ENCODE measurements around the gene NLRP6. TPM values are rescaled to one million over a fixed set of nuclear protein-coding genes. Genes with fewer than 3 reads are reported as not detected.
"Not testable (repeated sequence)": the region's sequence is repeated elsewhere in the genome, so short reads cannot be mapped to it uniquely, and the experiment has no call there.

The NLRP6 gene
- total RNA-seq, 2 experiments from 2014 or later = 0.99 to 1.2 TPM

DNA sequence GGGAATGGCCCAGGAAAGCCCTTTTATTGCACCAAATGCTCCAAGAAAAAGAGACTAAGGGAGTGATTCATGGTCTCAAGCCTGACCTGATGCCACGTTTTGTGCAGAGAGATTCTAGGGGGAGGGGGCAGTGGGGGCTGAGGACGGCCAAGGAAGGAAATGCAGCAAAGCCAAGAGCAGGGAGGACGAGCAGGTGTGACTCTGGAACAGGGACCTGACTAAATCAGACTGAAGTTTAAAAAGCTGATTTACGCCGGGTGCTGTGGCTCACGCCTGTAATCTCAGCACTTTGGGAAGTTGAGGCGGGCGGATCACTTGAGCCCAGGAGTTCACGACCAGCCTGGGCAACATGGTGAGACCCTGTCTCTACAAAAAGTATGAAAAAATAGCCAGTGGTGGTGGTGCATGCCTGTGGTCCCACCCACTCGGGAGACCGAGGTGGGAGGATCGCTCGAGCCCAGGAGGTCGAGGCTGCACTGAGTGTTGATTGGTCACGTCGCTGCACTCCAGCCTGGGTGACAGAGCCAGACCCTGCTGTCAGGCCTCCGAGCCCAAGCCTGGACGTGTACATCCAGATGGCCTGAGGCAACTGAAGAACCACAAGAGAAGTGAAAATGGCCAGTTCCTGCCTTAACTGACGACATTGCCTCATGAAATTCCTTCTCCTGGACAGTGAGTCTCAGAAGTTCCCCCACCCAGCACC lies 53.3 kb downstream of the NLRP6 start:
- CTCF ChIA-PET = no interaction called here
- POLR2A ChIA-PET = no interaction called here
- Mint-ChIP-seq H3K27ac (peak overlapping the region; percentile 28), H3K4me1 (ENCODE audit: low read depth) (peaks cover 49% of the 10 kb centered on the region), H3K4me3 (peak overlapping the region; percentile 29), H3K9me3 (peaks cover 5% of the 10 kb centered on the region), H3K27me3 (no peaks in the 10 kb centered on the region), H3K36me3 (no peaks in the 10 kb centered on the region)
- peak; percentile 27 for DNase-seq
- intact Hi-C loops (cut with micrococcal nuclease) = no loop called here

DNA sequence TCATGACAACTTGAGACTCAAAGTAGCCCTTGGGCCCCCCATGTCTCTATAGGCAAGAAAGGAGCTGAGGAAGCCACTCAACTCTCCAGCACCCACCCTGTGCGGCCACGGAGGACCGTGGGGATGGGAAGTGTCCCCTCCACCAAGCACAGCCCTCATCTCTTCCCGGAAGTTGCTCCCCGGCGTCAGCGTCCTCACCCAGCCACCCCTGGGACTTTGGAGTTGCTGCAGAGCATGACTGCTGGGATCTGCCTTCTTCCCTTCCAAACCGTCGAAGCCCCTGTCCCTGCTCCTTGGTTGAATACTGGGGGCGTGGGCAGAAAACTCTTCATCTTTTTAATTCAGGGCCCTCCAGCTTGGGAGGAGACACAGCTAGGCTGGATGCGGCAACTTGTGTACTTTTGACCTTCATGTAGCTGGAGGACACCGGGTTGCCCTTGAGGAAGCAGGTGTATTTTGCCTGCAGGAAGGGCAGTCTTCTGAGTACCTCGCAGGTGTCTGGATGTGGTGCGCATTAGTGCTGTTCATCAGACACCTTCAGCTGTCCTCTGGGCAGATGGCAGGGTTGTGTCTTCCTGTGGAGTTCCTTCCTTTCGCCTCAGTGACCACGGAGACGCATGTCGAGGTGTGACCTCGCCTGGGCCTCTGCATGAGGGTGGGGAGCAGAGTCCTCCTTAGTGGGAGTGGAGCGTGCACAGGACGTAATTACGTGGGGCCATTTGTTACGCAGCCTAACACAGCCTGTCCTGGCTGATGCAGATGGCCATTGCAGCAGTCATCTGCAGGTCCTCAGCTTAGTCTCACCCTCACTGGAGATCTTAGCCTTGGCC lies 54.7 kb downstream of the NLRP6 start:
- CTCF ChIA-PET = no interaction called here
- intact Hi-C loops (cut with micrococcal nuclease) = no loop called here

DNA sequence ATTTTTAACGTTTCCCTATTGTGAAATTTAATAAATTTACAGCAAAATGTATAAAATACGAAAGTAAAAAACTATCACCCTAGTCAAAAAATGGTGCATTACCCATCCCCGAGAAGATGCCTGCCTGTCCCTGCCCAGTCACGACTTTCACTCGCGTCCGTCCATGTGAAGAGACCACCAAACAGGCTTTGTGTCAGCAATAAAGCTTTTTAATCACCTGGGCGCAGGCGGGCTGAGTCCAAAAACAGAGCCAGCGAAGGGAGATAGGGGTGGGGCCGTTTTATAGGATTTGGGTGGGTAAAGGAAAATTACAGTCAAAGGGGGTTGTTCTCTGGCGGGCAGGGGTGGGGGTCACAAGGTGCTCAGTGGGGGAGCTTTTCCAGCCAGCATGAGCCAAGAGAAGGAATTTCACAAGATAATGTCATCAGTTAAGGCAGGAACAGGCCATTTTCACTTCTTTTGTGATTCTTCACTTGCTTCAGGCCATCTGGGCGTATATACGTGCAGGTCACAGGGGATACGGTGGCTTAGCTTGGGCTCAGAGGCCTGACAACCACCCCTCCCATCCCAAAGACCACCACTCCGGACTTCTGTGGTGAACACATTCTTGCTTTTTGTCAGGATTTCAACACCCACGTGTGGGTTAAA lies 55.5 kb downstream of the NLRP6 start:
- CTCF ChIA-PET; H3K27ac Mint-ChIP-seq; intact Hi-C loops (cut with micrococcal nuclease); DNase-seq; H3K4me3 Mint-ChIP-seq; H3K27me3 Mint-ChIP-seq; POLR2A ChIA-PET; H3K36me3 Mint-ChIP-seq; H3K9me3 Mint-ChIP-seq: not testable (repeated sequence)
- peaks cover 36% of the 10 kb centered on the region for H3K4me1 Mint-ChIP-seq (ENCODE audit: low read depth)

More for the DNA sequence above, 54.7 kb downstream of the NLRP6 start:
- Mint-ChIP-seq H3K4me1 (ENCODE audit: low read depth) (peaks cover 41% of the 10 kb centered on the region), H3K27me3 (no peaks in the 10 kb centered on the region), H3K4me3 (no peak overlapping the region), H3K36me3 (no peaks in the 10 kb centered on the region), H3K27ac (no peak overlapping the region), H3K9me3 (peaks cover 5% of the 10 kb centered on the region)
- no peak for DNase-seq
- POLR2A ChIA-PET = no interaction called here

DNA sequence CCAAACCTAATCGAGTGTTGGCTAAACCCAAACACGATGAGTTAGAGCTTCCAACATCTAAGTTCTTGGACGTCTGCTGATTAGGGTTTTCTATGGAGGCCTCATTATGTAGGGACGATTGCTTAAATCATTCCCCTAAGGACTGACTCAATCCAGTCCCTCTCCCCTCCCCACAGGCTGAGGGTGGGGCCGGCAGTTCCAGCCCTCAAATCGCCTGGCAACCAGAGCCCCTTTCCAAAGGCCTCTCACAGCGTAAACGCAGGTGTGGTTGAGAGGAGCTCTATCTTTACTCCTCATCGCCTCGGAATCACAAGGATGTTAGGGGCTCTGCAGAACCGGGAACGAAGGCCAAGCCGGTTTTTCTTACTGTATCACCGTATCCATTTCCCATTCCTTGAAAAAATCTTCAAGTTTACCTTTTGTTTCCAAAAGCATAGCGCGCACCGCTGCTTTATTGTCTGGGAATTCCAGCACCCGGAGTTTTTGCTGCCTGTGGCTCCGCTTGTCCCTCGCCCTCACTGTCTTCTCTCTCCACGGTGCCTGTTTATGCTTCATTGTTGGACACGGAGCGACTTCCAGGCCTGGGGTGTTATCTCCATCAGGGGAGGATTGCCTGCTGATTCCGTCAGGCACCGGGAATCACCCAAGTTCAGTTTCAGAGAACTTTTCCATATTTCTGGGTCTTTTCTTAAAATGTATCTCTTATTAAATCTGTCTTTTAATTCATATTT lies 56.2 kb downstream of the NLRP6 start:
- peaks cover under 1% of the 10 kb centered on the region for H3K9me3 Mint-ChIP-seq
- intact Hi-C loops (cut with micrococcal nuclease) = no loop called here
- ChIA-PET POLR2A (no interaction called here), CTCF (no interaction called here)
- no peak overlapping the region for H3K27ac Mint-ChIP-seq
- no peak for DNase-seq
- H3K4me1 Mint-ChIP-seq (ENCODE audit: low read depth) = peaks cover 34% of the 10 kb centered on the region
- no peaks in the 10 kb centered on the region for H3K27me3 Mint-ChIP-seq
- H3K36me3 Mint-ChIP-seq = no peaks in the 10 kb centered on the region
- H3K4me3 Mint-ChIP-seq = no peak overlapping the region

Other genes starting within 250 kb of the NLRP6 start
- not detected for gene SCGB1C1, start 85.3 kb upstream of the NLRP6 start, total RNA-seq
- 10 to 100 TPM; 51.0 to 53.2 TPM for gene BET1L, start 71.0 kb upstream of the NLRP6 start, total RNA-seq
- gene RIC8A, start 70.7 kb upstream of the NLRP6 start, total RNA-seq = 100 to 1,000 TPM; 100 to 104 TPM
- gene SIRT3, start 42.1 kb upstream of the NLRP6 start, total RNA-seq = 10 to 100 TPM; 16.1 to 17.6 TPM
- 100 to 1,000 TPM; 210 to 214 TPM for gene PSMD13, start 41.4 kb upstream of the NLRP6 start, total RNA-seq
- 10 to 100 TPM; 74.3 to 75.0 TPM for gene PGGHG, start 10.7 kb downstream of the NLRP6 start, total RNA-seq
- gene IFITM5, start 21.1 kb downstream of the NLRP6 start, total RNA-seq = not detected
- 100 to 1,000 TPM; 525 to 561 TPM for gene IFITM2, start 29.4 kb downstream of the NLRP6 start, total RNA-seq
- gene IFITM1, start 35.6 kb downstream of the NLRP6 start, total RNA-seq = 100 to 1,000 TPM; 195 to 200 TPM
- 10 to 100 TPM; 25.6 TPM for gene IFITM3, start 42.5 kb downstream of the NLRP6 start, total RNA-seq
- 1 to 10 TPM; 2.1 to 4.0 TPM for gene B4GALNT4, start 91.1 kb downstream of the NLRP6 start, total RNA-seq
- gene PKP3, start 115.8 kb downstream of the NLRP6 start, total RNA-seq = under 1 TPM in 1 of 2 experiments, not detected in 1; 0.40 TPM
- gene SIGIRR, start 136.6 kb downstream of the NLRP6 start, total RNA-seq = 10 to 100 TPM; 55.0 to 57.2 TPM
- 10 to 100 TPM; 41.7 to 45.6 TPM for gene ANO9, start 163.6 kb downstream of the NLRP6 start, total RNA-seq
- 10 to 100 TPM; 15.0 to 16.7 TPM for gene PTDSS2, start 171.9 kb downstream of the NLRP6 start, total RNA-seq
- gene RNH1, start 228.8 kb downstream of the NLRP6 start, total RNA-seq = 100 to 1,000 TPM; 127 to 134 TPM

Data from activated CD4-positive, alpha-beta memory T cell treated with anti-CD3 and anti-CD28 coated beads for 36 hours (primary cell).